NT2/D1 (cell line): ENCODE data around the gene DIPK1C.

ENCODE experiments used
- SUZ12 ChIP-seq: IDR thresholded peaks from 2 replicates; pipeline ENCODE4 v1.6.1; 2011; ENCODE audit not compliant: insufficient read length, insufficient read depth; ENCODE audit errors: extremely low read depth
- YY1 ChIP-seq: IDR thresholded peaks from 2 replicates; pipeline ENCODE4 v1.6.1; 2011; ENCODE audit not compliant: insufficient read length, insufficient read depth

DNA sequence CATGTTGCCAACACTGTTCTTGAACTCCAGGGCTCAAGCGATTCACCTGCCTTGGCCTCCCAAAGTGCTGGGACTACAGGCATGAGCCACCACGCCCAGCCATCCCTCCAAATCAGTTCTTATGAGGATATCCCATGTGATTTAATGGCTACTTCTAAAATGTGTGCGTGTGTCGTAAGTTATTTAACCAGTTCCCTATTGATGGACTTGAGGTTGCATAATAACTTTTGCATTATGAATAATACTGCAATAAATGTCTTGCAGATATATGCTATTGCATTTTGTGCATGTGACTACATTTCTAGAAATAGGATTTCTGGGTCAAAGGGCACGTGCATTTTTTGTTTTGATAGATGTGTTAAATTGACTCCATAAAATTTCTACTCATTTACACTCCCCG, 19.0 kb downstream of the DIPK1C start:
- TF ChIP-seq YY1: no peak
- TF ChIP-seq SUZ12: no peak
